Measurements from ENCODE around the gene RELN.
"Not testable (repeated sequence)": the region's sequence is repeated elsewhere in the genome, so short reads cannot be mapped to it uniquely, and the experiment has no call there.

RELN gene

GRCh38 chr7:103989200-103989784 is at the start of gene RELN:
RELN (minus strand) TSS chr7:103989658; CDS start chr7:103989356, 302 bp downstream.
- DNase-seq: no peak

GRCh38 chr7:104038136-104038535 is 48.7 kb upstream of the RELN start:
- DNase-seq: no peak

- DNase-seq: not testable (repeated sequence)
Measured at GRCh38 chr7:104036889-104037288, 47.4 kb upstream of the RELN start.

- no peak for DNase-seq
Measured at GRCh38 chr7:104035351-104035750, 45.9 kb upstream of the RELN start.

- no peak for DNase-seq
Measured at GRCh38 chr7:104034679-104035078, 45.2 kb upstream of the RELN start.

GRCh38 chr7:104033837-104034236 is 44.4 kb upstream of the RELN start:
- DNase-seq: no peak

GRCh38 chr7:104032486-104032885 is 43.0 kb upstream of the RELN start:
- no peak for DNase-seq

GRCh38 chr7:104029765-104030164 is 40.3 kb upstream of the RELN start:
- DNase-seq: no peak

- no peak for DNase-seq
Measured at GRCh38 chr7:104024632-104025031, 35.2 kb upstream of the RELN start.

- no peak for DNase-seq
Measured at GRCh38 chr7:104023100-104023499, 33.6 kb upstream of the RELN start.

GRCh38 chr7:104018425-104018824 is 29.0 kb upstream of the RELN start:
- DNase-seq: no peak

GRCh38 chr7:104017001-104017400 is 27.5 kb upstream of the RELN start:
- DNase-seq: no peak

- no peak for DNase-seq
Measured at GRCh38 chr7:104012835-104013234, 23.4 kb upstream of the RELN start.

- DNase-seq: no peak
Measured at GRCh38 chr7:104011829-104012228, 22.4 kb upstream of the RELN start.

- no peak for DNase-seq
Measured at GRCh38 chr7:104010052-104010909, 20.8 kb upstream of the RELN start.

GRCh38 chr7:104008107-104008506 is 18.6 kb upstream of the RELN start:
- no peak for DNase-seq

GRCh38 chr7:104007614-104008013 is 18.2 kb upstream of the RELN start:
- DNase-seq: no peak

- no peak for DNase-seq
Measured at GRCh38 chr7:104005197-104005596, 15.7 kb upstream of the RELN start.

GRCh38 chr7:103996639-103997038 is 7.2 kb upstream of the RELN start:
- no peak for DNase-seq

GRCh38 chr7:103996017-103996551 is 6.6 kb upstream of the RELN start:
- no peak for DNase-seq

GRCh38 chr7:103995554-103995953 is 6.1 kb upstream of the RELN start:
- no peak for DNase-seq

GRCh38 chr7:103993551-103993950 is 4.1 kb upstream of the RELN start:
- no peak for DNase-seq

- no peak for DNase-seq
Measured at GRCh38 chr7:103991406-103991805, 1.9 kb upstream of the RELN start.

GRCh38 chr7:103990991-103991390 is 1.5 kb upstream of the RELN start:
- no peak for DNase-seq
